ENCODE measurements around the gene SERPINB12.
A peak's percentile ranks its signal among the peaks of the same experiment; 100 is the strongest.

SERPINB12 gene

DNA sequence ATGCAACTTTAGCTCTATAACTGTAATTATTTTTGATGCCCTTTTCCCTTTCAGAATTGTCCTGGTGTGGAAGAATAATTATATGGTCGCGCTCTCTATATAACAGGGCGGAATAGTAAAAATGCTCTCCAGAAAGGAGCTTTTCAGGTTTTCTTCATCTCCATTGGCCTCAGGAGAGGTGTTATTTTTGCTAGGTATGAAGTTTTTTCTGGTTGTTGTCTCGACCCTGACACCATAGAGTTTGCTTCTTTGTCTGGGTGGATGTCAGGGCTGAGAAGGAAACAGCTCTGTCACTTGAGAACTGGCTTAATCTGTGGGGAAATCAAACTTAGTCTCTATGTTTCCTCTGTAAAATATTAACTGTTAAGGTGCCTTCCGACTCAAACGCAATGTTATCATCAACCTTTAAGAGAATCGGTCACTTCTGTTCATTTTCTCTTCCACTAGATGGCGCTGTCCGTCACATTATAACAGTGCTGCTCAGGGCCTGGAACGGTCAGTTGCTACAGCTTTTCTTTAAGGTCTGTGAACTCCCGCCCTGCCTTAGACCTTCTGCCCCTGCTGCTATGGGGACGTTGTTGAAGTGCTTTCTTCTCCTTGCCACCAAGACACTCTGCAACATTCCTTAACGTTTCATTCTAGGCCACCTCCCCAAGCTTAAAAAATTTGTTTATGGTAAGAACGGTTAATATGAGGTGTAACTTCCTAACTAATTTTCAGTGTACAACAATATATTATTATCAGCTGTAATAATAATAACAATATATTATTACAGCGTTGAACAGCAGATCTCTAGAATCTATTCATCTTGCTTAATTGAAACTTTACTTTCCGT lies 23.8 kb upstream of the SERPINB12 start:
- Histone ChIP-seq H3K4me1 (ENCODE audit: control insufficient read depth, insufficient read depth, low read length) (peaks cover 3% of the 10 kb centered on the region; the same call in 1 of the 2 replicates), H3K4me3 (ENCODE audit: low read depth, low read length) (no peak overlapping the region), H3K9me3 (ENCODE audit: control insufficient read depth, insufficient read depth, low read depth, low read length) (no peaks in the 10 kb centered on the region), H3K36me3 (ENCODE audit: control insufficient read depth in 2 of 2, insufficient read depth in 1 of 2, low read length in 2 of 2) (no peaks in the 10 kb centered on the region), H3K27ac (ENCODE audit: extremely low read depth, low read depth, low read length) (no peak overlapping the region)
- CTCF ChIA-PET: interaction anchor here (0.6 to 12.9 kb wide), 72 partner anchors 9 to 756 kb away, joined by 3 to 338 read pairs (median 4); partner anchors contain the start of gene SERPINB12
- POLR2A ChIA-PET: no interaction called here
- TF ChIP-seq, protein P1, sequence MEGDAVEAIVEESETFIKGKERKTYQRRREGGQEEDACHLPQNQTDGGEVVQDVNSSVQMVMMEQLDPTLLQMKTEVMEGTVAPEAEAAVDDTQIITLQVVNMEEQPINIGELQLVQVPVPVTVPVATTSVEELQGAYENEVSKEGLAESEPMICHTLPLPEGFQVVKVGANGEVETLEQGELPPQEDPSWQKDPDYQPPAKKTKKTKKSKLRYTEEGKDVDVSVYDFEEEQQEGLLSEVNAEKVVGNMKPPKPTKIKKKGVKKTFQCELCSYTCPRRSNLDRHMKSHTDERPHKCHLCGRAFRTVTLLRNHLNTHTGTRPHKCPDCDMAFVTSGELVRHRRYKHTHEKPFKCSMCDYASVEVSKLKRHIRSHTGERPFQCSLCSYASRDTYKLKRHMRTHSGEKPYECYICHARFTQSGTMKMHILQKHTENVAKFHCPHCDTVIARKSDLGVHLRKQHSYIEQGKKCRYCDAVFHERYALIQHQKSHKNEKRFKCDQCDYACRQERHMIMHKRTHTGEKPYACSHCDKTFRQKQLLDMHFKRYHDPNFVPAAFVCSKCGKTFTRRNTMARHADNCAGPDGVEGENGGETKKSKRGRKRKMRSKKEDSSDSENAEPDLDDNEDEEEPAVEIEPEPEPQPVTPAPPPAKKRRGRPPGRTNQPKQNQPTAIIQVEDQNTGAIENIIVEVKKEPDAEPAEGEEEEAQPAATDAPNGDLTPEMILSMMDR (tag by site-specific recombination; IDR thresholded peaks at IDR 0.05): peak; percentile 81
- TF ChIP-seq ZNF654 (tag by site-specific recombination; IDR thresholded peaks at IDR 0.05; ENCODE audit: low read depth) (peak; percentile 88), ZNF391 (tag by site-specific recombination; IDR thresholded peaks at IDR 0.05; ENCODE audit: borderline replicate concordance, low read depth) (no peak)

DNA sequence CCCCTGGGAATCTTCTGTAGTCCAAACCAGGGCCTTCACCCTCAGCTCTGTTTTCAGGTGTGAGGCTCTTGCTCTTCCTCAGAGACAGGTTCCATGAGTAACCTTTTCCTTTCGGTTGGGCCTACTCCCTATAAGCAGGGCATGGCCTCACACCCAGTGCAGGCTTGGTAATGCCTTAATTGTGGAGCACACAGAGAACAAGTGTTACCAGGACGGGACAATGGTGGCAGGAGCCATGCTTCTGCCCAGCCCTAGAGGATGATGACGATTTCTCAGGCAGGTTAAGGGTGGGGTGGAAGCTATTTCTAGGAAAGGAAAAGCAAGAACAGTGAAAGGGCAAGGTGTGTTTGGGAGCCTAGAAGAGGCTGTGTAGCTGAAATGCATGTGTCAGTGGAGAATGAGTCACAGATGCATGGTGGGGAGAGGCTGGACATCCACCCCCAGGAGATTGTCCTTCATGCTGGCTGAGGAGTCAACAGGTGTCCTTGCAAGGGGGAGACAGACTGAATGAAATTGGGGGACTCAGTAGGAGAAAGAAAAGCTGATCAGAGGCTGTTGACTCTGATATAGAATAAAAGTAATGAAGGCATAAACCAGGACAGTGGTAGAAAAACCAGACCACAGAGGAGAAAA lies 22.0 kb upstream of the SERPINB12 start:
- no peaks in the 10 kb centered on the region for H3K9me3 ChIP-seq (ENCODE audit: control insufficient read depth, insufficient read depth, low read depth, low read length)
- ChIA-PET CTCF (interaction anchor here (0.5 to 12.9 kb wide), 11 partner anchors 9 to 549 kb away, joined by 3 to 338 read pairs (median 6); no protein-coding TSS in a partner anchor), POLR2A (no interaction called here)
- H3K27ac ChIP-seq (ENCODE audit: extremely low read depth, low read depth, low read length): no peak overlapping the region
- no peaks in the 10 kb centered on the region for H3K4me1 ChIP-seq (ENCODE audit: control insufficient read depth, insufficient read depth, low read length)
- H3K36me3 ChIP-seq (ENCODE audit: control insufficient read depth in 2 of 2, insufficient read depth in 1 of 2, low read length in 2 of 2): no peaks in the 10 kb centered on the region
- TF ChIP-seq SCRT1 (tag by site-specific recombination; IDR thresholded peaks at IDR 0.05; ENCODE audit: borderline replicate concordance): peak; percentile 24; the same call in 1 of the 2 replicates
- peak; percentile 59 for TF ChIP-seq SCRT2 (tag by site-specific recombination; IDR thresholded peaks at IDR 0.05)
- no peak for TF ChIP-seq ZFP69B (tag by site-specific recombination; IDR thresholded peaks at IDR 0.05)
- H3K4me3 ChIP-seq (ENCODE audit: low read depth, low read length): no peak overlapping the region

DNA sequence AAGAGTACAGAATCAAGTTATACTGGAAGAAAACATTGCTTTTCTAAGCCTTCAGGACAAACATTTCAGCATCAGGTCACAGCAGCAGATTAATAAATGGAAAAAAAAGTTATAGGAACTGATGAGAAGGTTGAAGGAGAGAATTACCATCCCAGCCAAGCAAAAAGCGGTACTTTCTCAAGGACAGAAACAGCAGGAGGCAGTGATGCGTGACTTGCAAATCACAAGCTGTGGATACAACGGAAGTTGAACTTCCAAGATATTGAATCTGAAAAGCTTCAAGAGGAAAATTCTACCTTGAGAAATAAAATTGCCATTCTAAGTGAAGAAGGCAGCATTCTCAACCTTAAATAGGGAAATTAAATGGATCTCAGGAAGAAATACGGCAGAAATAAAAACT lies 18.5 kb upstream of the SERPINB12 start:
- H3K36me3 ChIP-seq (ENCODE audit: control insufficient read depth in 2 of 2, insufficient read depth in 1 of 2, low read length in 2 of 2): no peaks in the 10 kb centered on the region
- no peak for TF ChIP-seq ZEB2 (tag by site-specific recombination; IDR thresholded peaks at IDR 0.05)
- TF ChIP-seq, protein P2, sequence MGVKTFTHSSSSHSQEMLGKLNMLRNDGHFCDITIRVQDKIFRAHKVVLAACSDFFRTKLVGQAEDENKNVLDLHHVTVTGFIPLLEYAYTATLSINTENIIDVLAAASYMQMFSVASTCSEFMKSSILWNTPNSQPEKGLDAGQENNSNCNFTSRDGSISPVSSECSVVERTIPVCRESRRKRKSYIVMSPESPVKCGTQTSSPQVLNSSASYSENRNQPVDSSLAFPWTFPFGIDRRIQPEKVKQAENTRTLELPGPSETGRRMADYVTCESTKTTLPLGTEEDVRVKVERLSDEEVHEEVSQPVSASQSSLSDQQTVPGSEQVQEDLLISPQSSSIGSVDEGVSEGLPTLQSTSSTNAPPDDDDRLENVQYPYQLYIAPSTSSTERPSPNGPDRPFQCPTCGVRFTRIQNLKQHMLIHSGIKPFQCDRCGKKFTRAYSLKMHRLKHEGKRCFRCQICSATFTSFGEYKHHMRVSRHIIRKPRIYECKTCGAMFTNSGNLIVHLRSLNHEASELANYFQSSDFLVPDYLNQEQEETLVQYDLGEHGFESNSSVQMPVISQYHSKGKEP (tag by site-specific recombination; IDR thresholded peaks at IDR 0.05): 0 out of 2 replicates have a peak, but pooled peaks have one; percentile 40
- no peak overlapping the region for H3K4me3 ChIP-seq (ENCODE audit: low read depth, low read length)
- ChIA-PET CTCF (interaction anchor here (0.6 to 5.4 kb wide), 4 partner anchors 13 to 55 kb away, joined by 3 to 30 read pairs (median 3); no protein-coding TSS in a partner anchor), POLR2A (no interaction called here)
- no peaks in the 10 kb centered on the region for H3K9me3 ChIP-seq (ENCODE audit: control insufficient read depth, insufficient read depth, low read depth, low read length)
- H3K4me1 ChIP-seq (ENCODE audit: control insufficient read depth, insufficient read depth, low read length): no peaks in the 10 kb centered on the region
- no peak overlapping the region for H3K27ac ChIP-seq (ENCODE audit: extremely low read depth, low read depth, low read length)

DNA sequence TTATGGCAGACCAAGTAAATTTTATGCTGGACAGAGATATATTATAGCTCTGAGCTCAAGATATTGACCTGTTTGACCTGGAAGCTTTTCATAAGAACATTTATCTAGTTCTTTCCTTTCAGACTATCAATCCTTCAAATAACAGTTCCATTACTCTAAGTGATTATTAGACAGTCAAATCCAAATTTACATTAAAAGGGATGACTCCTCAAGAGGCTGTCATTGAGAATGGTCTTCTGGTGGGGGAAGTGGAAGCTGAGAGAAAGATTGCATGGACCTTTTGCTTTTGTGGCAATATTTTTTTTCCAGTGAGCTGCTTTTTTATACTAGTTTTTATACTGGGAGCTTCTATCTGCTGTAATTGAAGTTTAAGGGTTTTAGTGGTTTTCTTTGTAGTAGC lies 14.9 kb upstream of the SERPINB12 start:
- Histone ChIP-seq H3K4me3 (ENCODE audit: low read depth, low read length) (no peak overlapping the region), H3K4me1 (ENCODE audit: control insufficient read depth, insufficient read depth, low read length) (no peaks in the 10 kb centered on the region), H3K9me3 (ENCODE audit: control insufficient read depth, insufficient read depth, low read depth, low read length) (no peaks in the 10 kb centered on the region), H3K36me3 (ENCODE audit: control insufficient read depth in 2 of 2, insufficient read depth in 1 of 2, low read length in 2 of 2) (no peaks in the 10 kb centered on the region), H3K27ac (ENCODE audit: extremely low read depth, low read depth, low read length) (no peak overlapping the region)
- ChIA-PET POLR2A (no interaction called here), CTCF (interaction anchor here (3.0 to 5.4 kb wide), 2 partner anchors 9 to 16 kb away, joined by 16 to 30 read pairs; no protein-coding TSS in a partner anchor)
- TF ChIP-seq, protein P3, sequence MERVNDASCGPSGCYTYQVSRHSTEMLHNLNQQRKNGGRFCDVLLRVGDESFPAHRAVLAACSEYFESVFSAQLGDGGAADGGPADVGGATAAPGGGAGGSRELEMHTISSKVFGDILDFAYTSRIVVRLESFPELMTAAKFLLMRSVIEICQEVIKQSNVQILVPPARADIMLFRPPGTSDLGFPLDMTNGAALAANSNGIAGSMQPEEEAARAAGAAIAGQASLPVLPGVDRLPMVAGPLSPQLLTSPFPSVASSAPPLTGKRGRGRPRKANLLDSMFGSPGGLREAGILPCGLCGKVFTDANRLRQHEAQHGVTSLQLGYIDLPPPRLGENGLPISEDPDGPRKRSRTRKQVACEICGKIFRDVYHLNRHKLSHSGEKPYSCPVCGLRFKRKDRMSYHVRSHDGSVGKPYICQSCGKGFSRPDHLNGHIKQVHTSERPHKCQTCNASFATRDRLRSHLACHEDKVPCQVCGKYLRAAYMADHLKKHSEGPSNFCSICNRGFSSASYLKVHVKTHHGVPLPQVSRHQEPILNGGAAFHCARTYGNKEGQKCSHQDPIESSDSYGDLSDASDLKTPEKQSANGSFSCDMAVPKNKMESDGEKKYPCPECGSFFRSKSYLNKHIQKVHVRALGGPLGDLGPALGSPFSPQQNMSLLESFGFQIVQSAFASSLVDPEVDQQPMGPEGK (tag by site-specific recombination; IDR thresholded peaks at IDR 0.05): no peak
- TF ChIP-seq ZNF423 (tag by site-specific recombination; IDR thresholded peaks at IDR 0.05) (no peak), ZNF600 (tag by site-specific recombination; IDR thresholded peaks at IDR 0.05) (no peak), ZNF785 (tag by site-specific recombination; IDR thresholded peaks at IDR 0.05) (no peak), KLF9 (tag by site-specific recombination; IDR thresholded peaks at IDR 0.05; ENCODE audit: low read depth) (no peak), ZNF184 (tag by site-specific recombination; IDR thresholded peaks at IDR 0.05) (no peak), GLIS1 (tag by site-specific recombination; IDR thresholded peaks at IDR 0.05) (no peak), ZNF48 (tag by site-specific recombination; IDR thresholded peaks at IDR 0.05) (no peak), ZBTB8A (tag by site-specific recombination; IDR thresholded peaks at IDR 0.05) (no peak)
- TF ChIP-seq, protein P4, sequence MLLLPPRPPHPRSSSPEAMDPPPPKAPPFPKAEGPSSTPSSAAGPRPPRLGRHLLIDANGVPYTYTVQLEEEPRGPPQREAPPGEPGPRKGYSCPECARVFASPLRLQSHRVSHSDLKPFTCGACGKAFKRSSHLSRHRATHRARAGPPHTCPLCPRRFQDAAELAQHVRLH (tag by site-specific recombination; IDR thresholded peaks at IDR 0.05): no peak

All from HEK293 (cell line).